RCC 7860 (cell line): ENCODE results near the gene BAD.

Source experiments
- DNase-seq: peaks from one replicate; pipeline ENCODE4 v3.0.0-alpha.2; 2015; ENCODE audit warnings: low spot score
- FAIRE-seq: peaks from 2 replicates; lab custom pipeline; 2012; peaks lifted over from hg19 to GRCh38; lab: Jason Lieb, UNC

Gene BAD

DNA sequence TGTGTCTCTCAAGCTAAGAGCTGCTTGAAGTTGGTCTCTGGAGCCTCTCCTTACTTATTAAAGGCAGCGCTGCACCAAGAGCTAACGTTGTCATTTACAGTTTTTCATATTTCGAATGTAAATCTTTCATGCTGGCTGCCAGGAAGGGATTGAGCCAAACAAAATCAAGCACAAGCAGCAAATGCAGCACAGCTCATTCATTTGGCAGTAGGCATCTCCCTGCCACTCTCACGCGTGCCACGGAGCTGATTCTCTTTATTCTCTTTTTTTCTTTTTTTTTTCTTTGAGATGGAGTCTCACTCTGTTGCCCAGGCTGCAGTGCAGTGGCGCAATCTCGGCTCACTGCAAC, 51.5 kb downstream of the BAD start:
- no peak for DNase-seq
- FAIRE-seq = no peak

DNA sequence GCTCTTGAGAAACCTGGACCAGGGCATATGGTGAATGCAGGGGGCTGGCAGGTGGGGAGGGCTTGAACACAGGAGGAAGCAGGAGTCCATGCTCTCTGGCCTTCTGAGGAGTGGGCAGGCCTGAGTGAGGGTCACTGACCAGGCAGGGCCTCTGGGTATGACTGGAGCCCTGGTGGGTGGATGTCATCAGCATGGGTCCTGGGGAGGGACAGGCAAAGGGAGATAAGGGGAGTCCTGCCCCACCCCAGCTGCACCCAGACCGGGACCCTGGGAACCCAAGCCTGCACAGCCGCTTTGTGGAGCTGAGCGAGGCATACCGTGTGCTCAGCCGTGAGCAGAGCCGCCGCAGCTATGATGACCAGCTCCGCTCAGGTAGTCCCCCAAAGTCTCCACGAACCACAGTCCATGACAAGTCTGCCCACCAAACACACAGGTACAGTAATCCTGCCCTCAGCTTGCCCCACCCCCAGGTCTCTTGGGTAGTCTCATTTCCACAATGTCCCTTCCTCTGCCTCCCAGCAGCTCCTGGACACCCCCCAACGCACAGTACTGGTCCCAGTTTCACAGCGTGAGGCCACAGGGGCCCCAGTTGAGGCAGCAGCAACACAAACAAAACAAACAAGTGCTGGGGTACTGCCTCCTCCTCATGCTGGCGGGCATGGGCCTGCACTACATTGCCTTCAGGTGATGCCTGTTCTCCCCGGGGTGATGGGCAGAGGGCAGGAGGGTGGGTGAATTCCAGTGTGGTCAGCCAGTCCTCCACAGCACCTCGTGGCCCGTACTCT, 52.1 kb downstream of the BAD start:
- no peak for FAIRE-seq
- no peak for DNase-seq

DNA sequence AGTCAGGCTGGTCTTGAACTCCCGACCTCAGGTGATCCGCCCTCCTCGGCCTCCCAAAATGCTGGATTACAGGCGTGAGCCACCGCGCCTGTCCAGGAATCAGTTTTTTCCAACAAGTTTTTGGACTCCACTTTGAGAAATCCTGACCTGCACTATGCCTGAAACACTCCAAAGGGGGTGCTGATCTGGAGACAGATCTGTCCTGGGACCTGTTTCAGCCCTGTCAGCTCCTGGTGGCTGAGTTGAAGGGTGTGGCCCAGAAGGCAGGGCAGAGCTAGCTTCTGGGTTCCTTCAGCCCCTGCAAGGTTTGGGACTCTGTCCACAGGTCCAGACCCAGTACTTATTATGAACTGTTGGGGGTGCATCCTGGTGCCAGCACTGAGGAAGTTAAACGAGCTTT, 52.9 kb downstream of the BAD start:
- DNase-seq (no peak), FAIRE-seq (no peak)

DNA sequence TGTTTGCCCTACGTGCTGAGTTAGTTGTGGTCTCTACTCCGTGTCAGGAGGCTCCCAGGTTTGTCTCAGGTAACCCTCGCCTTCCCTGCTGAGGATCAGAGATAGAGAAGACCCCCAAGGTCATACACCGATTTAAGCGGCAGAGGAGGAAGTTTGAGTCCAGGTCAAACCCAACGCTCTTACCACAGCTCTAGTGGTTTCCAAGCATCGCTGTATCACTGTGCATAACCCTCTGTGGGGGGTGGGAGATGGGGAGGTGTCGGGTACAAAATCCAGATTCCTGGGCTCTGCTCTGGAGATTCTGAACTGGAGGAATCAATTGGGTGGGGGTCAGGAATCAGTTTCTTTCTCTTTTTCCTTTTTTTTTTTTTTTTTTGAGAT, 53.5 kb downstream of the BAD start:
- DNase-seq (no peak), FAIRE-seq (no peak)

DNA sequence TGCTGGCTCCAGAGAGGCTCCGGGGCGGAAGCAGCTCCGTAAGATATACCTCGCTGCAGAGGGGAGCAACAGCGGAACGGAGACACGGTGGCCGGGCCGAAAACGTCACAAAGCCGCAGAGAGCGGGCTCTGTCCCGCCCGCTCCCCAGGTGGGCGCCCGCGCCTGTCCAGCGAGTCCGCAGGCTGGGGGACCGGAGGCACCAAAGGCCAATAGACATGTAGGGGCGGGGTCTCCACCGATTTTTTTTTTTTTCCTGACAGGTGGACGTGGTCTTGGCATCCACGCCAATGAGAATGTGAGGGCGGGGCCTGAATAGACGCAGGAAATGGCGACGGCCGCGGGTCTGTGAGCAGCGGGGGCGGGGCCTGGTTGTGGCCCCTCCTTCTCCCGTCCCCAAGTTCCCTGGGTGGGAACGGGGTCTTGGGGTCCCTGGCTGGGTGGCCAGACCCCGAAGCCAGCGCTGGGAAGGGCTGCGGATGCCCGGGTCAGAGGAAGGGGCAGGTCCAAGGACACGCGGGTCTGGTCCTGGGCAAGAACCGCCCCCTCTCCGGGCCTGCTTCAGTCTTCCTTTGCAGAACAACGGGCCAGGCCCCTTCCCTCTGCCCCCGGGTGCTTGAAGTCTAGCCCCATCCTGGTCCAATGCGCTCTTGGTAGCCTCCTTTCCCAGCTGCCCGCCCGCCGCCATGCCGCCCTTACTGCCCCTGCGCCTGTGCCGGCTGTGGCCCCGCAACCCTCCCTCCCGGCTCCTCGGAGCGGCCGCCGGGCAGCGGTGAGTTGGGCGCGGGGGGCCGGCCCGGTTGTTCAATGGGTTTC, 54.1 kb downstream of the BAD start, which contains the start of gene DNAJC4:
TSS of gene DNAJC4 (plus strand) at position 378 of the 814 bp plus-strand sequence. CDS start at position 685, 307 bp downstream.
- peak; percentile 38 for FAIRE-seq
- peak; percentile 73 for DNase-seq

DNA sequence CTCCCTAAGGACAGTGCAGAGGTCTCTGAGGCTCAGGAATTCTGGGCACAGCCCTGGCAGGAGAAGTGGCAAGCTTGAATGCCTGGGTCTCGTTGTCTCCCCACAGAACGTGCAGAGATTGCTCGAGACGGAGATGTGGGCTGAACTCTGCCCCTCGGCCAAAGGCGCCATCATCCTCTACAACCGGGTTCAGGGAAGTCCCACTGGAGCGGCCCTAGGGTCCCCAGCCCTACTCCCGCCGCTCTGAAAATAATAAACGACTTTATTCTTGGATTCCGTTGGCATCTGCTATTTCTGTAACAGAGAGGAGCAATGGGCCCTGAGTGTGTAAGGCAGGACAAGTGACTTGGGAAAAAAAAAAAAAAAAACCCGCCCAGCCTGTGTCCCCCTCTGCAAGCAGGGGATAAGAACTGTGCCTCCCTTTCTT, 54.7 kb downstream of the BAD start:
- DNase-seq (no peak), FAIRE-seq (no peak)

DNA sequence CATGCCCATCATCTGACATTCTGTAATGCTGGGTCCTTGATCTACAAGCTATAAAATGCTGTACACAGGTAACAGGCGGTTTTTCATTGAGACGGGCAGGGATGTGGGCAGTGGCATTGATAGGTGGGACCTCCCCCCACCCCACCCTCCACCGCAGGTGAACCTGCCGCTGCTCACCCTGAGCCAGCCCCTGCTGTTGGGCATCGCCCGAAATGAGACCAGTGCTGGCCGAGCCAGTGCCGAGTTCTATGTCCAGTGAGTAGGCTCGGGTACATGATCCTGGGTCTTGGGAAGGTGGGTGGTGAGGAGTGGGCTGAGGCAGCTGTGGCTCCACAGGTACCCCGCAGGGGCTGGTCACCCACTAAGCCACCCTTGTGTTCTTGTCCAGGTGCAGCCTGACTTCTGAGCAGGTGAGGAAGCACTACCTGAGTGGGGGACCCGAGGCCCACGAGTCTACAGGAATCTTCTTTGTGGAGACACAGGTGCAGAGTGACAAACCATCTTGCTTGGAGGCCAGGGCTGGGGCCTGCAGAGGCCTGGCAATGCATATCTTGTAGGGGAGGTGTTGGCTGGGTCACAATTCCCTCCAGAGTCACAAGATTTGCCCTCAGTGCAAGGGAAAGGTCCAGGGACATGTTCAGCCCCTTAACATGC, 55.2 kb downstream of the BAD start:
- DNase-seq = no peak
- no peak for FAIRE-seq

DNA sequence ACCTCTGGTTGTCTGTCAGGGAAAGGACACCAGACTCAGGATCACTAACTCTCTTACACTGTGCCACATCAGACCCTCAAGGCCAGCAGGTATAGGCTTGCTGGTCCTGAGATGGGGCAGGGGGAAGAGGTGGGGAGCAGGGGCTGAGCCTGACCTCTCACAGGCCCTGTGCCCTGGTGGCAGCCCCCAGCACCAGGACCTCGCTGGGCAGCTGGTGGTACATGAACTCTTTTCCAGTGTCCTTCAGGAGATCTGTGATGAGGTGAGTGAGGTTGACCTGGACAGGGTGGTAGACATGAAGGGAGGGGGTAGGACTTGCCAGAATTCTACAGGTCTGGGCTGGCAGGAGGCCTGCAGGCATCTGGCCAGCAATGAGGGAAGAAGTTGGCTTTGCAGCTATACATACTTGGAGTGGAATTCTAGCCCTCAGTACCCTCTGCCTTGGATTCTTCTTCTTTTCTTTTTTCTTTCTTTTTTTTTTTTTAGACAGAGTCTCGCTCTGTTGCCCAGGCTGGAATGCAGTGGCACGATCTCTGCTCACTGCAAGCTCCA, 57.0 kb downstream of the BAD start:
- no peak for FAIRE-seq

DNA sequence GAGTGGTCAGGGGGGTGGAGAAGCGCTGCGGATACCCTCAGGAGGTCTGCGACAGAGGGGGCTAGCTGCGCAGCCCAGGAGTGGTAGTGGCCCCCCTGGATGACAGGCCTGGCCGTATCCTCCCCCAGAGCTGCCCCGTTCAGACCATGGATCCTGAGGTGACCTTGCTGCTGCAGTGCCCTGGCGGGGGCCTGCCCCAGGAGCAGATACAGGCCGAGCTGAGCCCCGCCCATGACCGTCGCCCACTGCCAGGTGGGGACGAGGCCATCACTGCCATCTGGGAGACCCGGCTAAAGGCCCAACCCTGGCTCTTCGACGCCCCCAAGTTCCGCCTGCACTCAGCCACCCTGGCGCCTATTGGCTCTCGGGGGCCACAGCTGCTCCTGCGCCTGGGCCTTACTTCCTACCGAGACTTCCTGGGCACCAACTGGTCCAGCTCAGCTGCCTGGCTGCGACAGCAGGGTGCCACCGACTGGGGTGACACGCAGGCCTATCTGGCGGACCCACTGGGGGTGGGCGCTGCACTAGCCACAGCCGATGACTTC, 57.9 kb downstream of the BAD start:
- peak; percentile 36 for DNase-seq

More for the DNA sequence above, 57.0 kb downstream of the BAD start:
- no peak for DNase-seq

DNA sequence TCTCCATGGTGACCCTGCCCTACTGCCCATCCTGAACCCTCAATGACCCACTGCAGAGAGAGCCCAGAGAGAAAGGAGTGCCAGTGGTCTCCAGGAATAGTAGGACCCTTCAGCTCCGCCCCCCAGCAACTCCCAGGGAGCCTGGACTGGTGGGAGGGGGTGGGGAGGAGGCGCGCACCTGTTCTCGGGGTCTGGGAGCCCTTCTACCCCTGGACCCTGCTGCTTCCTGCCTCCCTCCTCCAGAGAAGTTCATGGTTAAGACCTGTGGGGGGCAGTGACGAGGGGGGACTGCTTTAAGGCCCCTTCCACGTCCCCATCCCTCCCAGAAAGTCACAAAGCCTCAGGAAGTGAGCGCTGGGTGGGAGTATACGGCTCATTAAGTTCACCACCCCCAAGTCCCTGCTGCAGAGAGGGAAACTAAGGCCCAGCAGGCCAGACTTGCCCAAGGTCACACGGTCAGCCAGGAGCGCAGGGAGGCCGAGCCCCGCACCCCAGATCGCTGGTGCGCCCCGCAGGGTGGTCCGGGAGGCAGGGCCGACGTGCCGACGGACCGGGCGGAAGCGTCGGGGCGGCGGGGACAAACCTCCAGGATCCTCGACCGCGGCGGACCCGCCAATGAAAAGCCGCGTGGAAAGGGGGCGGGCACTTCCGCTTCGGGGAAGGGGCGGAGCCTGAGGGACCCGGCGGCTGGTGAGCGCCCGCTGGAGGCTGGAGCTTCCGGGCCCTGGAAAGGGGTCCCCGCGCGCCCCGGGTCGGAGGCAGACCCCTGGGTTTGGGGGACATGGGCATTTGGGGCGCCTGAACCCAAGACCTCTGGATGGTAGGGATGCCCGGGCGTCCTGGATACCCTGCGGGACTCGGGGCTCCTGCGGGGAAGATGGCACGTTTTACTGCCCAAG, 58.6 kb downstream of the BAD start, which contains the start of the genes NUDT22 and TRPT1:
TSS of gene NUDT22 (plus strand) at position 667 of the 899 bp plus-strand sequence. CDS start 379 bp downstream, outside the sequence.
TSS of gene TRPT1 (minus strand) at position 579 of the 899 bp plus-strand sequence. CDS start at position 253, 326 bp downstream.
- DNase-seq = peak; percentile 53
- no peak for FAIRE-seq

More for the DNA sequence above, 57.9 kb downstream of the BAD start:
- no peak for FAIRE-seq

DNA sequence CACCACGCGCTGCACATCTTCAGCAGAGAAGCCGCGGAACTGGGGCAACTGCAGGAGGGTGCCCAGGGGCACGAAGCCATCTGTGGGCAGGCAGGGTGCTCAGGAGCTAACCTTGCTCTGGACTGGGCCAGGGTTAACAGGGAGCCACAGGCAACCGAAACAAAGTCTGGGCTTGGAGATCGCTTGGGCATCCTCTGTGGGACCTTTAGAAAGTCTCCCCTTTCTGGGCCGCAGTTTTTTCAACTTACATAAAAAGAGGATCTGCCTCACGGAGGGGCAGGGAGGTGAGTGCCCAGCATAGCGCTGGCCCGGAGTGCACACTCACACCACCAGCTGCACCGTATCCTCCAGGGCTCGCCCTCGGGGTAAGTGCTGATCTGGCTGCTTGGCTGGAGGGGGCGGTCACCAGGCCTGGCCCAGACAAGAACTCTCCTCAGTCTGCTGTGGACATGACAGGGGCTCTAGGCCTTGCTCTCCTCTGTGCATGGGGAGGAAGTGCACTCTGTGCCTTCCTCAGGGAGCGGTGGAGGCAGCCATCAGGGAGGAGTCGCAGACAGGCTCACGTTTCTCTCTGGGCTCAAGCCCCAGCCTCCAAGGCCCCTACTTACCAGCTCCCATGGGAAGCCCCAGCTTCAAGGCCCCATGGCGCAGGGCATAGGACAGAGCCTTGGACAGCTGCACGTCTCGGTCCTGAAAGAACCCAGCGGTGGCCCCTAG, 59.4 kb downstream of the BAD start:
- FAIRE-seq = no peak

DNA sequence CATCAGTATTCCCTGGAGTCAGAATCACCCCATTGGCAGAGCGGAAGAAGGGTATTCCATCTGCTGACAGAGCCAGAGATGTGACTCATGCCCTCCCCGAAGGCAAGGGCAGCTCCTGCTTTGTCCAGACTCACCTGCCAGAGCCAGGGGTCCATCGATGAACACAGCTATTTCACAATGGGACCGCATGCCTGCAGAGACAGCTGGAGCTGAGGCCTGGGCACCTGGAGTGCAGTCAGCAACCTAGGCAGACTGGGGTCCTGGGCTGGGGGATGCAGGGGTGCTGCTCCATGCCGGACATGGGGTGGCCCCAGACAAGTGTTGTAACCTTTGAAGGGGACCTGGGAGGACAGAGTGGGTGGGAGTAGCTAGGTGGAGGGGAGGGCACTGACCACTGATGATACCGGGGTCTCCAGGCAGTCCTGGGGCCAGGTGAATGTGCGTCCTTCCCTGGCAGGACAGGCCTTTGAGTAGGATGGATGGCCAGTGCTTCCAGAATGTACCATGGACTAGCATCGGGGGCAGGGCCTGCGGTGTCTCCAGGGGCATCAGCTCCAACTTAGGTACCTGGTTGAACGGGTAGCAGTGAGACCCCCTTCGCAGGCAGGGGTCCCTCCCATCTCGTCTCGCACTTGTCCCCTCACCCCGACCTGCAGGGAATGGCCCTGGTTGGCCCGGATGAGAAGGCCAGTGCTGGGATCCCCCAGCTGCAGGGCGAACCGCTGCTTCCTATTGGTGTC, 60.1 kb downstream of the BAD start:
- DNase-seq (no peak), FAIRE-seq (no peak)

More for the DNA sequence above, 59.4 kb downstream of the BAD start:
- DNase-seq = no peak

DNA sequence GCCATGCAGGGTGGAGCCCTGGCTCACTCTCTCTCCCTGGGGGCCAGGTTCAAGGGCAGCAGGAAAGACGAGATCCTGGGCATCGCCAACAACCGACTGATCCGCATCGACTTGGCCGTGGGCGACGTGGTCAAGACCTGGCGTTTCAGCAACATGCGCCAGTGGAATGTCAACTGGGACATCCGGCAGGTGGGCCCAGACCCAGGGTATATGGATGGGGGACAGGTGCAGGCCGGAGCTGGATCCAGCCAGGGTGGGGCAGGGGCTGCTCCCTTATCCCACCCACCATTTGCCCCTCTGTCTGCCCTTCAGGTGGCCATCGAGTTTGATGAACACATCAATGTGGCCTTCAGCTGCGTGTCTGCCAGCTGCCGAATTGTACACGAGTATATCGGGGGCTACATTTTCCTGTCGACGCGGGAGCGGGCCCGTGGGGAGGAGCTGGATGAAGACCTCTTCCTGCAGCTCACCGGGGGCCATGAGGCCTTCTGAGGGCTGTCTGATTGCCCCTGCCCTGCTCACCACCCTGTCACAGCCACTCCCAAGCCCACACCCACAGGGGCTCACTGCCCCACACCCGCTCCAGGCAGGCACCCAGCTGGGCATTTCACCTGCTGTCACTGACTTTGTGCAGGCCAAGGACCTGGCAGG, 61.3 kb downstream of the BAD start:
- no peak for DNase-seq
- no peak for FAIRE-seq

DNA sequence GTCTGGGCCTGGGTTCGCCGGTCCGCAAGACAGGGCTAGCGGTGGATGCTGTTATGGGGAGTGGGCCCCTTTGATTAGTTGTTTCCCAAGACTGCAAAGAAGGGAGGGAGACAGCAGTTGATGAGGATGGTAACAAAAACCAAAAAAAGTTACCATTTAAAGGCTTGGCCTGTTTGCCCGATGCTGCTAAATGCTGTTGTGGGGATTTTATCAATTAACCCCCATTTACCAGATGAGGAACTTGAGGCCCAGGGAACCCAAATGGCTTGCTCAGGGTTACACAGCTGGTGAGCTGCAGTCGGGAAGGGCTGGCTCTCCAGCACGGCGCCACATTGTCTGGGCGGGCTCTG, 61.8 kb downstream of the BAD start:
- FAIRE-seq (no peak), DNase-seq (no peak)

DNA sequence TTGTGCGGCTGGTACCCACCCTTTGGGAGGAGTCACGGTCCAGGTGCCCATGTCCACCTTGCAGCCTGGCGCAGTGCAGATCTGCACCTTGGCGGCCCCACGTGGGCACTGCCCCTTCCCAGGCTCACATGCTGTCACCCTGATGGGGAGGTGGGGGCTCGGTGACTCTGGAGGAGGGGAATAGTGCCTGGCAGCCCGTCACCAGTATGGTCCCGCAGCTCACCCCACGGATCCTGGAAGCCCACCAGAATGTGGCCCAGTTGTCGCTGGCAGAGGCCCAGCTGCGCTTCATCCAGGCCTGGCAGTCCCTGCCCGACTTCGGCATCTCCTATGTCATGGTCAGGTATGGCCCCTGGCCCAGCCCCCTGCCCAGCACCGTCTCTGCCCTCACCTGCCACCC, 63.7 kb downstream of the BAD start:
- no peak for DNase-seq
- no peak for FAIRE-seq

DNA sequence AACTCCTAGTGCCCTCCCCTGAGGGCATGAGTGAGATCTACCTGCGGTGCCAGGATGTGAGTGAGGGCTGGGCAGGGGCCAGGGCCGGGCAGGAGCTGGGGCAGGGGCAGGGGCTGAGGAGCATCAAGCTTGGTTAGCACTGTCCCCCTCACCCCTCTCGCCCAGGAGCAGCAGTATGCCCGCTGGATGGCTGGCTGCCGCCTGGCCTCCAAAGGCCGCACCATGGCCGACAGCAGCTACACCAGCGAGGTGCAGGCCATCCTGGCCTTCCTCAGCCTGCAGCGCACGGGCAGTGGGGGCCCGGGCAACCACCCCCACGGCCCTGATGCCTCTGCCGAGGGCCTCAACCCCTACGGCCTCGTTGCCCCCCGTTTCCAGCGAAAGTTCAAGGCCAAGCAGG, 64.2 kb downstream of the BAD start:
- no peak for FAIRE-seq
- no peak for DNase-seq
